Ovary (tissue), 3 donors: ENCODE measurements around the gene DNM2.

ENCODE experiments used
- POLR2A ChIP-seq: fragments of 450-650 bp; IDR thresholded peaks from one replicate; pipeline ENCODE4 v1.6.1; 2017; ENCODE audit warnings: antibody characterized with exemption, mild to moderate bottlenecking, moderate library complexity
- TF ChIP-seq, protein P1 (sequence below), 3 donors: fragments of 450-650 bp in 2 of 3; fragments of 200-600 bp in 1 of 3; IDR thresholded peaks; one replicate each; pipeline versions ENCODE4 v1.5.1 to v1.8.0; 2016 to 2022; ENCODE audit warnings: antibody characterized with exemption in 3 of 3, mild to moderate bottlenecking in 1 of 3
- donor health status: DM: no; HTN: no; CAD: no.

DNA sequence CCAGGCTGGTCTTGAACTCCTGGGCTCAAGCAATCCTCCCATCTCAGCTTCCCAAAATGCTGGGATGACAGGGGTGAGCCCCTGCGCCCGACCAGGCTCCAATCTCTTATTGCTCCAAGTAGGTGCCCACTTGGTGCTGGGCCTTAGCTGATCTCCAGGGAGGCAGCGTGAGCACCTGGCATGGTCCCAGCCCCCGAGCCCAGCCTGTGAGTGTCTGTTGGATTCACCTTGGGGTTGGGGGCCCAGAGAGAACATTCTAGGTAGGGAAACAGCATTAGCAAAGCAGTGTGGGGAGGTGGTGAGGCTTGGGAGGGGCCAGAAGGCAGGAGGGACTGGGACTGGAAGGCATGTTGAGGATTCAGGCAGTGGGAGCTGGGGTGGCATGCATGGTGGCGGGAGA is 45.5 kb downstream of the DNM2 start:
- TF ChIP-seq, protein P1, sequence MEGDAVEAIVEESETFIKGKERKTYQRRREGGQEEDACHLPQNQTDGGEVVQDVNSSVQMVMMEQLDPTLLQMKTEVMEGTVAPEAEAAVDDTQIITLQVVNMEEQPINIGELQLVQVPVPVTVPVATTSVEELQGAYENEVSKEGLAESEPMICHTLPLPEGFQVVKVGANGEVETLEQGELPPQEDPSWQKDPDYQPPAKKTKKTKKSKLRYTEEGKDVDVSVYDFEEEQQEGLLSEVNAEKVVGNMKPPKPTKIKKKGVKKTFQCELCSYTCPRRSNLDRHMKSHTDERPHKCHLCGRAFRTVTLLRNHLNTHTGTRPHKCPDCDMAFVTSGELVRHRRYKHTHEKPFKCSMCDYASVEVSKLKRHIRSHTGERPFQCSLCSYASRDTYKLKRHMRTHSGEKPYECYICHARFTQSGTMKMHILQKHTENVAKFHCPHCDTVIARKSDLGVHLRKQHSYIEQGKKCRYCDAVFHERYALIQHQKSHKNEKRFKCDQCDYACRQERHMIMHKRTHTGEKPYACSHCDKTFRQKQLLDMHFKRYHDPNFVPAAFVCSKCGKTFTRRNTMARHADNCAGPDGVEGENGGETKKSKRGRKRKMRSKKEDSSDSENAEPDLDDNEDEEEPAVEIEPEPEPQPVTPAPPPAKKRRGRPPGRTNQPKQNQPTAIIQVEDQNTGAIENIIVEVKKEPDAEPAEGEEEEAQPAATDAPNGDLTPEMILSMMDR (IDR thresholded peaks at IDR 0.05): no peak
- TF ChIP-seq POLR2A: no peak
